IPS-11a (cell line): Measurements from ENCODE around the gene FAM227A.

ENCODE experiments used
- H3K4me3 ChIP-seq: one replicate; pipeline ENCODE4 v1.5.1; 2013; ENCODE audit warnings: low read depth, low read length, control low read depth

The FAM227A gene

DNA sequence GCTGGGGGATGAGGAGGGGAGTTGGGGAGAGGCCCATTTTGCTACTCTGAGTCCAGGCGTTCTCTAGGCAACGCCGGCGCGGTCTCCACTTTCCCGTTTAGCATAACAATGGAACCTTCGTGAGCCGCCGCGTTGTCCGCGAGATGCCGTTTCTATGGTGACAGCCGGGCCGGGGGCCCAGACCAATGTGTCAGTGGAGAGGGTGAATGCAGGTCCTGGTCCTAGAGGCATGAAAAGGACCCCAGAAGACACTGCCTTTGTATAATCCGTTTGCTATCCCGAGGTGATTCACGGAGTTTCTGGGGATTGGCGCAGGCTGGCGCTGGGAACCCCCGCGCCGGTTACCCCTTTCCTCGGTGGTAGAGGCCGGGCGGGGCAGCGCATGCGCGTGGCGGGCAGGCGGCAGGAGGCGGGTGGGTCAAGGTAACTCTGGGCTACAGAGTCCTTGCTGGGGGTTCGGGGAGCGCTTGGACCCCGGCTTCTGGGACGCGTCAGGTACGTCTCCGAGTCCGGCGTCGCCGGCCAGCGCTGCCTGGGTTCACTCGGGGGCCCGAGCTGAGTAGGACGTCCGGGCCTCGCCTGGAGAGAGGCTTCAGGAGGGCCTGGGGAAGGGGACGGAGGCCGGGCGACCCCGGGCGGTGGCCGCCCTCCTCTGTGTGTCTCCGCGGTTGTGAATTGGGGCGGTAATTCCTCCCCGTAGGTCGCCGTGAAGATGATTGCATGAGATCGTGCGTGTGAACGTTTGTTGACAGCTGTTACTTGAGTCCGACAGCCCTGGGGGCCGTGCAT lies at the start of gene FAM227A, which contains the start of gene CBY1:
Gene FAM227A, minus strand, starts transcription at position 137 of the 789 bp plus-strand sequence. CDS start 6,224 bp downstream, outside the sequence.
Gene CBY1, plus strand, starts transcription at position 383 of the 789 bp plus-strand sequence. CDS start 11,417 bp downstream, outside the sequence.
- peak within 1 kb of the TSS; percentile 94 for H3K4me3 ChIP-seq

DNA sequence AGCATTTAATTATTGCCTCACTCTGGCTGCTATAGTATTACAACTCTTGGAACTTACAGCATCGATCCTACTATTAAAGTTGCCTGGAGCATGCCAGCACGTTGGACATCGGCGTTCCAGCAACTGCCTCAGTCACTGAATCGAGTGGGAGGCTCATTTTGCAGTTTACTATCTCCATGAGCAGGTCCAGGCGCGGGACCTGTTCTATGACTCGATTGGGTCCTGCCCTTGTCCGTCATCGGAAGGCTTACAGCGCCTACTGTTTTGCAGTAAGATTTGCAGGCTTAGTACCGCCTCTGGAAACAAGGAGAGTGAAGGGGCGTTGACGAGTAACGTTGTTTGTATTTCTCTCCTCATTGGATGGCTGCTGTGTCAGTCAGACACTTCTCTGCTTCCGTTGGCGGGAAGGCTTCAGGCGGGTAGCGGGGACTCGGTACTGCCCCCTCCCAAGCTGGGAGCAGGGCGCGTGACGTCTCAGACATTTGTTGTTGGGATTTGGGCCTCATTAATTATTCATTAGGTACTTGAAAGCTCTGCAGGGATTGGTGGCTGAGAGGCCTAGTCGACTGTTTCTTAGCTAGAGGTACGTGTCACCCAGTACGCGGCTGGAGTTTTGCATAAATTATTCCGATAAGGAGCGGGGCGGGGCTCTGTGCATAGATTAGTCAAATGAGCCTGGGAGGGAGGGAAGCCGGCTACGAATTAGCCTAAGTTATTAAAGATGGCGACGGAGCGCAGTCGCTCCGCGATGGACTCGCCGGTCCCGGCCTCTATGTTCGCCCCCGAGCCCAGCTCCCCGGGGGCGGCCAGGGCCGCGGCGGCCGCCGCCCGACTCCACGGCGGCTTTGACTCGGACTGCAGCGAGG lies 49.3 kb upstream of the FAM227A start, which contains the start of gene GTPBP1:
Gene GTPBP1, plus strand, starts transcription at position 710 of the 866 bp plus-strand sequence. Its CDS starts 12 bp downstream, at position 722.
- H3K4me3 ChIP-seq = peak within 1 kb of the TSS; percentile 94

DNA sequence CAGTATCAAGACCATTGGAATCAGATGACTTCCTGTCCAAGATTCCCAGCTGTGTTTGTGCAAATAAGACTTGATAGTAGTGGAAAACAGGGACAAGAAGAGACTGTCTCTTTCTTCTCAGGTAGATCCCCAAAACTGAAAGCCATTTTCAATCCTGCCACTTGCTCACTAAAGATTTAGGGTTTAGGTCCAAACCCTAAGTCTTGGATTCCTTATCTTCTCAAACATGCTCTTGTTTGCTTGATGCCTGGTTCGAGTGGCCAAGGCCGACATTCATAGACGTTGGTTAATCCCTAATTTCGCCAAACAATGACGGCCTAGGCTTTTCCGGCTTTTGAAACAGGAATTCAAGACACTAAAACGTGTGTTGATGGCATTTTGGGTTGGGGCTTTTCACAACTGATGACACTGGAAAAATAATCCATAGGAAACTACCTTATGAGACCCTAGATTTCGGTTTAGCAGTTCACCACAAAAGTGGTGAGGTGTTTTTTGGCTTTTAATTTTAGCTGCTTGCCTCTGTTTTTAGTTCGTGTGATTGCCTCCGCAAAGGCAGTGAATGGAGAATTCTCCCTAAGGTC lies 48.6 kb upstream of the FAM227A start:
- H3K4me3 ChIP-seq = no peak overlapping the region

DNA sequence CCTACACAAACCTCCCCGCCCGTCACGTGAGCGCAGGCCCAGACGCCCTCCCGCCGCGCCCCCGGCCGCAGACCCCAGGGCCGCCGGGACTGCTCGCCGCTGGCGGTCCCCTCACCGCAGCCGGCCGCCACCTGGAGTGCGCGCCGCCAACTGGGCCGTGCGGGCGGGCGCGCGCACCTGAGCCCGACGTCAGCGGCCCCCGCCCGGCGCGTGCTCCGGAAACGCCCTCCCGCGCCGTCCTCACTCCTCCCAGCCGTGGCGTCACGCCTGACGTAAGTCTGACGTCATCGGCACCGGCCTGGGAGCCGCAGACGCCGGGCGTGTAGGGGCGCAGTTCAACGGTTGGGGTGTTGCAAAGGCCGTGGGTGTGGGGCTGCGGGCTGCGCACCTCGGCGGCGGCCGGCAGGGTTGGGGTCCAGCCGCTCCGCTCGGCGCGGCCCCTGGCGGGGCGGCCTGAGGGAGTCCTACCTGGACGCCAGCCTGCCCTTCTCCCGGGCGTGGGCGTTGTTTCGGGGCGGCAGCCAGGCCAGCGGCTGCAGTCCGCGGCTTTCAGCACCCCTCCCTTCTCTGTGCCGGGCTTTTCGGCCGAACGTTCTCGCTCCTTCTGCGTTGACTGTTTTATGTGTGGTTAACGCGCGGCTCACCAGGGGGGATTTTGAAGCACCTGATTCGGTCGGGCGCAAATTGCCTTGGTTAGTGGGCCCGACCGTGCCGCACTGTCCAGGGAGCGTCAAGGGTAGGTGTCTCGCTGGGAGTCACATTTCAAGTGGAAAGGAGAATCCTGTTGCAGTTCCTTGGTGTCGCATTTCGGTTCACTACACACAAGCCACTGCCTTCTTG lies 44.8 kb upstream of the FAM227A start, which contains the start of gene JOSD1:
Gene JOSD1, minus strand, starts transcription at position 155 of the 840 bp plus-strand sequence. CDS start 956 bp downstream, outside the sequence.
- peak within 1 kb of the TSS; percentile 83 for H3K4me3 ChIP-seq

DNA sequence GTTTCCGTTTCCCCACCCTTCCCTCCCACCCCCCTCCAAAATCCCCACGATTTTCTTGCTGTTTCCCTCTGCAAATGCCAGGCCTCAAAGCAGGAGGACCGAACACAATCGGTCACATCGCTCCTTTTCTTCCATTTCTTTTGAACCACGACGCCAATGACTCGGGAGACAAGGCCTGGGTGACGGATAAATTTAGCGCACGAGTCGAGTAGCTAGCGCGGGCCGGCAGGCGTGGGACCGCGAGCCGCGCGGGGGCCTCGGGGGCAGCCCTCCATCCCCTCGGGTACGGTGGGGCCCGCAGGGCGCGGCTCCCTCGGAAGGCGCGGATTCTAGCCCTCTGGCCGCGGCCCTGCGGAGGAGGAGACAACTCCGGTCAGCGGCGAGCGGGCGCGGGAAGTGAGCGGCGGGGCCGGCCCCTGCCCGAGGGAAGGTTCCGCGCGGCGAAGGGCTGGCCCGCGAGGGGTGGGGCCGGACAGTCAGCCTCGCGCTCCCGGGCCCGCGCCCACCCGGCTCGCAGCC lies 44.1 kb upstream of the FAM227A start:
- H3K4me3 ChIP-seq = peak overlapping the region; percentile 83

DNA sequence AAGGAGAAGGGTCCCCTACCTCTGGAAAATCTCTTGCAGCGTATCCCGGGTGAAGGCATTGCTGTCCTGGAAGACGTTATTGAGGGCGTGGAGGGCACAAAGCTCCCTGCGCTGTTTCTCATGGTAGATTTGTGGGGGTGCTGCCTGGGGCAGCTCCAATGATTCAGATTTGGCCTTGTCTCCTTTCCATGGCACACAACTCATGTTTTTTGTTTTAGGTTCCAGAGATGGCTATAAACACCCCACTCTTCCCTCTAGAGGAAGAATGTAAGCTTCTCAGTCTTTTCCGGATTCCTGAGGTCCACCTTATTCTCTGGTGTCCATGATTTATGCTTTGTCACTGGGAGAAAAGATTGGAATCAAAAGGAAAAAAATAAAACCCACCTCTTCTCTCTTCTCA lies 43.6 kb upstream of the FAM227A start:
- peak overlapping the region; percentile 83 for H3K4me3 ChIP-seq

DNA sequence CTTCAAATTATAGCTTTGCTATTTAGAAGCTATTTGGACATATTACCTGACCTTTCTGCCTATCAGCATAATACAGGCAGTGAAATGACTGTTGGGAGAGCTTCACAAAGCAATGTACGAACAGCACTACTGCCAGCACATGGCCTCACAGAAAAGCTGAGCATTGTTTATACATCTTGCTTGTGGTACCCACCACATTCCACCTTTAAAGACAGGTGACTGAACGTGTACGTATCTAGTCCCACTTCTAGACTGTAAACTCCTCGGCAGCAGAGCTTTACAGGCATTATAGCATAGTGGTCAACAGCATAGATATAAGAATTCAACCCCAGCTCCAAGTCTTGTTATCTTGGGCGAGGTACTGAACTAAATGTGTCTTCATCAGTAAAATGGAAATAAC lies 43.0 kb upstream of the FAM227A start:
- peak overlapping the region; percentile 83 for H3K4me3 ChIP-seq

DNA sequence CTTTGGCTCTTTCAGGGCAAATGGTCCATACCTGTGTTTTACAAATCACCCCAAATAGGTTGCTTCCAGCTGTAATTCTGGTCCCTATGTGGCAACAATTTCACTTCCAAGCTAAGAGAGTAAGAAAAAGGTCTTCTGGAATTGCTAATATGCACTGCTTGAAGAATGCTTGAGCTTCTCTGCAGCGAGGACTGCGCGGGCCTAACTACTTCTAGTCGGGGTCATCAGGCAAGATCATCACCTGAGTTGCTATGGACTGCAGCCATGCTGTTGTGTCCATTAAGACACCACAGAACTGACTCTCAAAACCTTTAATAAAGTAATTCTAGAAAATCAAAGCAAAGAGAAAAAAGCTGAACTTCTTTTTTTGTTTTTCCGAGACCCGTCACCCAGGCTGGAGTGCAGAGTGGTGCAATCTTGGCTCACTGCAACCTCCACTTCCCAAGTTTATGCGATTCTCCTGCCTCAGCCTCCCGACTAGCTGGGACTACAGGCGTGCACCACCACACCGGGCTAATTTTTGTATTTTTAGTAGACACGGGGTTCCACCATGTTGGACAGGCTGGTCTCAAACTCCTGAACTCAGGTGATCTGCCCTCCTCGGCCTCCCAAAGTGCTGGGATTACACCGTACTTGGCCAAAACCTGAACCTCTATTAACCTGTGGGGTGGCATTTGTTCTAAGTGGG lies 42.4 kb upstream of the FAM227A start:
- H3K4me3 ChIP-seq = no peak overlapping the region

DNA sequence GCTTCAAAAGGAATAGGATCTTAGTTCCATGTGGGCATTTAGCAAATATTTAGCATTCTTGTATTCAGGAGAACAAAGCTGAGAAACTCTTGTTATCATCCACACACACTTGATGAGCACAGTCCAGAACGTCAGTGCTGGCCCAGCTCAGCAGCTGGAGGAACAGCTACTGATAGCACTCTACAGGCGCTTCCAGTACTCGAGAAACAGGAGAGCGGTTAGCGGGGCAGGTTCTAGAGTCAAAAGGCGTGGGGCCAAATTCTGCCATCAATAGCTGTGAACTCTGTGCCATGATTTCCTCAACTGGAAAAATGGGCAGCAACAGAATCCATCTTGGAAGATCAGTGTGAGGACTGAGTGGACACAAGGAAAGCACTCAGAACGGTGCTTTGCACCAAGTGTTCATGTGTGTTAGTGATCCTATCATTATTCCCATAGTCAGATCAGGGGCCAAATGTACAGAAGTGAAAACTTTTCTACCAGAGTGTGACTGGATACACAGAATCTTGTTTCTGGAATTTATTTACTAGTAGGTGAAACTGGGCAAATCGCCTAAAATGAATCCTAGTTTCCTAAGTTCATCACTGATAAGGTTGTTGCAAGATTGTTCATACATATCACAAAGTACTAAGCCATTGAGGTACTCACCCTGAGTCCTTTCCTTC lies 41.4 kb upstream of the FAM227A start:
- no peak overlapping the region for H3K4me3 ChIP-seq

DNA sequence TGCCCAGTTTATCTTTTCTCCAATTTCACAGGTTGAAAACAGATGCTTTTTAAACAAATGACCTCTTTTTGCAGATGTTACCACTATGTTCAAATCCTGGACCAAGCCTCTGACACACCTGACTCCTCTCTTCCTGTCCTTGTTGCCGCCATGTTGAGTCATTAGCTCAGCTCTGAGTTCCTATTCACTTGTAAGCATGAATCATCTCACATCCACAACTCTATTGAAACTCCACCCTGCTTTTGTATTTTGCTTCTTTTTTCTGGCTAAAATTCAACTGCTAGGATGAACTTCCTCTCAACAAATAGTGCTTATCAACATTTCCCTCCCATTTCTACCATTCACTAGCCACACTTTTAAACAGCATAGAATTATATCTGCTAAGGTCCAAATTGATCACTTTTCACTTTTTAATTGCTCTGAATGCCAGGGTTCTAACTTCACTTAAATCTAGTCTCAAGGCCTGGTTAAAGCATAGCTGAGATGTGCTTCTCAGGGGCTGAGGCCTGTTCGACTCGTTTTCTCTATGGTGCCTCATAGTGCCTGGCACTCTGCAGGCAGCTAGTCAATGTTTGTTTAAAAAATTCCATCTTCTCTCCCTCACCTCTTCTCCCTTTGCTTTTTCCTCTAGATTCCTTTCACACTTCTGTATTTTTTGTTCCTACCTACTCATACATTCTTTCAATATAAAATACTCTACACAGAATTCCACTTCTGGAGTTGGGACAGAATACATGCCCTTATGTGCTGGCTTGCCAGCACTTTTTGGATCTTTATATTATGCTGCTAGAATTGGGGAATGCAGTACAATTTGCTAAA lies 40.6 kb upstream of the FAM227A start:
- H3K4me3 ChIP-seq = no peak overlapping the region

DNA sequence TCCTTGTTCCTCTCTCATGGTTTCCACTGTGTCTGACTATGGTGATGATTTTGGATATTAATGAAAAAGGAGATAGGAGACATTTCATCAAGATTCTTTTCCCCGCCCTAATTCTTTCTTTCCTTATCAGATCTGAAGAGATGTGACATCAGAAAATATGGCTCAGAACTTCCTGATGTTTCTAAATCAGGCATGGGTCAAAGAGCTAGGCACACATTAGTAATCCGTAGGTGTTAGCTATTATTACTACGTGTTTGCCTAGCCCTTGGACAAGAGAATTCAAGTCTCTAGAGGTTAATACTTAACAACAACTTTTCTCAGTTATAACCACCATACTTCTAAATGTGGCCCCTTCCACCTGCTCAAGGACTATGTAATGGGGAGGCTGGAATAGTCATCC lies 38.7 kb upstream of the FAM227A start:
- no peak overlapping the region for H3K4me3 ChIP-seq

DNA sequence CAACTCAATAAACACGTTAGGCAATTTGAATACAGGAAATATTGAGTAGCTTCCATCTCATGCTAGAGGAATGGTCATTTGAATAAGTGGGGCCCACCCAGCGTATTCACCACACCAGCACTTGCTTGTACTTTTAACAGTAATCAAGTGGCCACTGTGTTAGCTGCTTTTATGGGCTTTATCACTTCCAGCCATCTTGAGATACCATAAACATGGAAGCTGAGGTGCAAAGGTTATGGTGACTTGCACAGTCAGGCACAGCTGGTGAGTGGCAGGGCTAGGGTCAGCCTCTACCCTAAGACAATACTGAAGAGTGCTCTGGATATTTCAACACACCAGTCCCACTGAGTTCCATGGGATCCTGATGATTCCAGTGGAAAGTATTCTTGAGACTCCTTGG lies 37.9 kb upstream of the FAM227A start:
- no peak overlapping the region for H3K4me3 ChIP-seq

DNA sequence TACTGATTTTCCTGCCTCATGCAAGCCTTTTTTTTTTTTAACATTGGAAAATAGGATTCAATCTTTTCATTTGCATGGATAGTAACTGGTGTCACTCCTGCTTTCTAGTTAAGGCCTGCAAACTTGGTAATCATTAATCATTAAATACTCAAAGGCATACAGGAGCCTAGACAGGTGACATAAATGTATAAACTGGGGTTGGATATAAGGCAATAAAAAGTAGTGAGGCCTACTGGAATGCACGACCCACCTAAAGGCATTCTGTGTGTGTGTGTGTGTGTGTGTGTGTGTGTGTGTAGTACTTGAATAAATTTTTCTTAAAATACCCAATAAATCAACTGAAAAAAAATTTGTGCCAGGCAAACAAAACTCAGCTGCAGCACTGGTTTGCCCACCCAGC lies 33.5 kb upstream of the FAM227A start:
- H3K4me3 ChIP-seq = no peak overlapping the region

DNA sequence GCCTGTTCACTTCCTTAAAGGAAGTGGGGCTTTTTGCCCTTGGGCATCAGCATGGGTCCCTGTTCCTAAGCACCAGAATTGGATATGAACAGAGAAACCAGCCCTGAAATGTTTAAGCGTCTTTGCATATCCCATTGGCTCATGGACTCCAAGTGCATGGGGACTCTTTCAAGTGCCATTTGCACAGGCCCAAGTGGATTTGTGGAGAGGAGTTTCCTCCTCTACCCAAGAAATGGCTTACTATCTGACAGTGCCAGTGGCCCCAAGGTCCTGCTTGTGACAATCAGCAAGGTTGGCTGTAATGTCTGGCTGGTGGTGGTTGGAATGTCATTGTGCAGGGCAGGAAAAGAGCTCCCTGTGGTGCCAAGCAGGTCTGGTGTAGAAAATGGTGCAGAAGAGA lies 29.6 kb upstream of the FAM227A start:
- no peak overlapping the region for H3K4me3 ChIP-seq

DNA sequence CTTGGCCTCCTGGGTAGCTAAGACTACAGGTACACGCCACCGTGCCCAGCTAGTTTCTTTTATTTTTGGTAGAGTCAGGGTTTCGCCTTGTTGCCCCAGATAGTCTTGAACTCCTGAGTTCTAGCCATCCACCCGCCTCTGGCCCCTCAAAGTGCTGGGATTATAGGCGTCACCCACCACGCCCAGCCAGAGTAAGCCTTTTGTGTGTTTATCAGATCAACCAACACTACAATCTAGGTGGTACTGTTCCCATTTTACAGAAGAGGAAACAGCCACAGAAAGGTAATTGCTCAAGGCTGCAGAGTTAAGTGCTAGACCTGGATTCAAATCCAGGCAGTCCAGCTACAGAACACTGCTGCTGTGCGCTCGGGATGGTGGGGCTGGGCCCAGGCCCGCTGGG lies 28.7 kb upstream of the FAM227A start:
- H3K4me3 ChIP-seq = no peak overlapping the region

DNA sequence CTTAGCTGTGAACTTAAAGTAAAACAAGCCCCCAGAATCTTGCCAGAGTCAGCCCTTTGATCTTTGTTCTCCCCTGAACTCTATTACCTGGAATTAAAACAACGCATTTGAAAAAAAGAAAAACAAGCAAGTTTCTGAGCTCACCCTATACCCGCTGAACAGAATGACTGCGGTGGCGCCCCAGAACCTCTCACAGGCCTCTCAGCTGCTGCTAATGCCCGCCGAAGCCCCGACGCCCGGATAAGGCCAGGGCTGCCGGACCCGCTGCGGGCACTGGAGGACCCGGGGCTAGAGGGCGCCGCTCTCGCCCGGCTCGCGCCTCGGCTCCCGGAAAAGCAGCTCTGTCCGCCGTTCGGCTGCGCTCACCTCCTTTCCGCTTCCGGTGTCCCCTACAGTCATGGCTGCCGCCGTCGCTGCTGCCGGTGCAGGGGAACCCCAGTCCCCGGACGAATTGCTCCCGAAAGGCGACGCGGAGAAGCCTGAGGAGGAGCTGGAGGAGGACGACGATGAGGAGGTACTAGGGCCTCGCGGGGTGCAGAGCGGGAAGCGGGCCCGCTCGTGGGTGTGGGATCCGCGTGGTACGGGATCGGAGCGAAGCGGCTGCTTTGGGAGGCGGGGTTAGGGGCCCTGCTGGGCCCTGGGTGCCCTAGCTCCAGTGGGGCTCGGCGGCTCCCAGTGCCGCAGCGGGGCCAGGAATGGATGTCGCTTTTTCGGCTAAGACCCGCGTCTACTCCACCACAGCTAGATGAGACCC lies 25.6 kb upstream of the FAM227A start, which contains the start of gene TOMM22:
Gene TOMM22, plus strand, starts transcription at position 376 of the 754 bp plus-strand sequence. Its CDS starts 22 bp downstream, at position 398.
- H3K4me3 ChIP-seq = peak within 1 kb of the TSS; percentile 82

DNA sequence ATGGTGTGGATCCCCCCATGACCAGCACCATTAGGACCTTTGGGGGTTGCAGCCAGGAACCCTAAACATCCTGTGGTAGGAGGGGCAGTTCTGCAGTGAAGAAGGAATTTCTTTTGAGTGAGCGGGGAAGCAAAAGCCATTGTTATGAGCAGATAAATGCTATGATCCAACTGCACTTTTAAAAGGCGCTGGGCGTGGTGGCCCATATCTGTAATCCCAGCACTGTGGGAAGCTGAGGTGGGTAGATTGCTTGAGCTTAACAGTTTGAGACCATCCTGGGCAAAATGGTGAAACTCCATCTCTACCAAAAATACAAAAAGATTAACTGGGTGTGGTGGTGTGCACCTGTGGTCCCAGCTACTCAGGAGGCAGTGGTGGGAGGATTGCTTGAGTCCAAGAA lies 19.6 kb upstream of the FAM227A start:
- no peak overlapping the region for H3K4me3 ChIP-seq
